Measurements from ENCODE around the gene UNC93B1. TPM values are rescaled to one million over a fixed set of nuclear protein-coding genes. Genes with fewer than 3 reads are reported as not detected.

UNC93B1 gene
- polyA plus RNA-seq, 1 donor (not counting 4 experiments of a cell fraction or from before 2014, with no cell fraction given), result 15.4 TPM

DNA sequence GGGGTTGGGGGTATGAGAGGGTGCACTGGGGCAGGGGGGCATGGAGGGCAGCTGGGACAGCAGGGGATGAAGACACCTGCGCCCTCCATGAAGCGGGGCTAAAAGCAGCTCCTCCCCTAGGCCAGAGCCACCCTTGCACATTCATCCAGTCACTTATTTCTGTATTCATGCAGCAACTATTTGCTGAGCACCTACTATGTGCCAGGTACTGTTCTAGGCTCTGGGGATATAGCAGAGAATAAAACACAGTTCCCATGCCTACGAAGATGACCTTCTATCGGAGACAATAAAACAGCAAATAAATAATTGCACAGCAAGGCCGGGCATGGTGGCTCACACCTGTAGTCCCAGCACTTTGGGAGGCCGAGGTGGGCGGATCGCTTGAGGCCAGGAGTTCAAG is 11.6 kb upstream of the UNC93B1 start:
- TF ChIP-seq EZH2 (IDR thresholded peaks at IDR 0.05; ENCODE audit: low read length), result no peak
- TF ChIP-seq, protein P1, sequence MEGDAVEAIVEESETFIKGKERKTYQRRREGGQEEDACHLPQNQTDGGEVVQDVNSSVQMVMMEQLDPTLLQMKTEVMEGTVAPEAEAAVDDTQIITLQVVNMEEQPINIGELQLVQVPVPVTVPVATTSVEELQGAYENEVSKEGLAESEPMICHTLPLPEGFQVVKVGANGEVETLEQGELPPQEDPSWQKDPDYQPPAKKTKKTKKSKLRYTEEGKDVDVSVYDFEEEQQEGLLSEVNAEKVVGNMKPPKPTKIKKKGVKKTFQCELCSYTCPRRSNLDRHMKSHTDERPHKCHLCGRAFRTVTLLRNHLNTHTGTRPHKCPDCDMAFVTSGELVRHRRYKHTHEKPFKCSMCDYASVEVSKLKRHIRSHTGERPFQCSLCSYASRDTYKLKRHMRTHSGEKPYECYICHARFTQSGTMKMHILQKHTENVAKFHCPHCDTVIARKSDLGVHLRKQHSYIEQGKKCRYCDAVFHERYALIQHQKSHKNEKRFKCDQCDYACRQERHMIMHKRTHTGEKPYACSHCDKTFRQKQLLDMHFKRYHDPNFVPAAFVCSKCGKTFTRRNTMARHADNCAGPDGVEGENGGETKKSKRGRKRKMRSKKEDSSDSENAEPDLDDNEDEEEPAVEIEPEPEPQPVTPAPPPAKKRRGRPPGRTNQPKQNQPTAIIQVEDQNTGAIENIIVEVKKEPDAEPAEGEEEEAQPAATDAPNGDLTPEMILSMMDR (optimal IDR thresholded peaks at IDR 0.05 in 1 of 3, IDR thresholded peaks at IDR 0.05 in 1 of 3, conservative IDR thresholded peaks at IDR 0.05 in 1 of 3; ENCODE audit: extremely low read depth in 1 of 3, insufficient read depth in 2 of 3, low read length in 3 of 3), result no peak
- H3K9ac ChIP-seq (ENCODE audit: control insufficient read depth, extremely low read depth, insufficient read depth, low read length), result no peak overlapping the region
- H3K27ac ChIP-seq (ENCODE audit: control insufficient read depth, insufficient read depth, low read length), result no peak overlapping the region
- no peaks in the 10 kb centered on the region for H4K20me1 ChIP-seq (ENCODE audit: control insufficient read depth, extremely low read depth, insufficient read depth, low read length)
- peaks cover 29% of the 10 kb centered on the region for H3K4me1 ChIP-seq (ENCODE audit: control insufficient read depth, extremely low read depth, insufficient read depth, low read length)
- no peak overlapping the region for H2AFZ ChIP-seq (ENCODE audit: control insufficient read depth, low read length)
- FAIRE-seq, result no peak
- no peaks in the 10 kb centered on the region for H3K27me3 ChIP-seq (ENCODE audit: control insufficient read depth, extremely low read depth, insufficient read depth, low read length)
- H3K4me3 ChIP-seq (ENCODE audit: control insufficient read depth in 2 of 3, extremely low read depth in 1 of 3, insufficient read depth in 2 of 3, low read depth in 1 of 3, low read length in 3 of 3), result no peak overlapping the region
- no peak for DNase-seq (ENCODE audit: low read depth, low spot score)
- H3K79me2 ChIP-seq (ENCODE audit: control insufficient read depth, insufficient read depth, low read length), result no peaks in the 10 kb centered on the region
- no peak overlapping the region for H3K4me2 ChIP-seq (ENCODE audit: control insufficient read depth, extremely low read depth, insufficient read depth, low read depth, low read length)
- no peaks in the 10 kb centered on the region for H3K36me3 ChIP-seq (ENCODE audit: control insufficient read depth in 2 of 2, extremely low read depth in 1 of 2, insufficient read depth in 2 of 2, low read length in 2 of 2)
- H3K9me3 ChIP-seq (ENCODE audit: control insufficient read depth, low read depth, low read length), result no peaks in the 10 kb centered on the region
- dilution Hi-C loops (cut with MboI; ENCODE audit: extremely low pct_ligation_motif_present, low sequenced_read_pairs), result no loop called here
- H3K9me1 ChIP-seq (ENCODE audit: control insufficient read depth, extremely low read depth, insufficient read depth, low read length), result no peaks in the 10 kb centered on the region

DNA sequence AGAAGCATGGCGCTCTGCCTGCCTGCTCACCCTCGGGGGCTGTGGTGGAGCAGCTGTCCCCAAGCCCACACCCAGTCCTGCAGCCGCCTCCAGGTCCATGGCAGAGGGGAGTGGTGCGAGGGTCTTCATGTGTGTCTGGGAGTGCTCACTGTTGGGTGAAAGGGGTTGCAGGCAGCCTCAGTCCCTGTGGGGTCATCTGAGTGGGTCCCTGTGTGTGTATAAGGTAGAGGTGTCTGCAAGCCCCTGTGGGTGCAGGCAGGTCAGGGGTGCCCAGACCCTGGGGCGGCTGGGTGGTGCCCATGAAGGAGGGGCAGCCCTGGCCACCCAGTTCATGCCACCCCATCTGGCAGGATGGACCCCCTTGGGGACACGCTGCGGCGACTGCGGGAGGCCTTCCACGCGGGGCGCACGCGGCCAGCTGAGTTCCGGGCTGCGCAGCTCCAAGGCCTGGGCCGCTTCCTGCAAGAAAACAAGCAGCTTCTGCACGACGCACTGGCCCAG is 11.1 kb upstream of the UNC93B1 start:
- Histone ChIP-seq H3K4me3 (ENCODE audit: control insufficient read depth in 2 of 3, extremely low read depth in 1 of 3, insufficient read depth in 2 of 3, low read depth in 1 of 3, low read length in 3 of 3) (no peak overlapping the region), H3K27ac (ENCODE audit: control insufficient read depth, insufficient read depth, low read length) (peak overlapping the region; percentile 53), H3K79me2 (ENCODE audit: control insufficient read depth, insufficient read depth, low read length) (no peaks in the 10 kb centered on the region), H3K4me1 (ENCODE audit: control insufficient read depth, extremely low read depth, insufficient read depth, low read length) (peaks cover 32% of the 10 kb centered on the region), H3K36me3 (ENCODE audit: control insufficient read depth in 2 of 2, extremely low read depth in 1 of 2, insufficient read depth in 2 of 2, low read length in 2 of 2) (no peaks in the 10 kb centered on the region), H3K9ac (ENCODE audit: control insufficient read depth, extremely low read depth, insufficient read depth, low read length) (peak overlapping the region; percentile 60), H3K9me1 (ENCODE audit: control insufficient read depth, extremely low read depth, insufficient read depth, low read length) (no peaks in the 10 kb centered on the region), H3K9me3 (ENCODE audit: control insufficient read depth, low read depth, low read length) (no peaks in the 10 kb centered on the region), H4K20me1 (ENCODE audit: control insufficient read depth, extremely low read depth, insufficient read depth, low read length) (no peaks in the 10 kb centered on the region), H2AFZ (ENCODE audit: control insufficient read depth, low read length) (peak overlapping the region; percentile 80), H3K4me2 (ENCODE audit: control insufficient read depth, extremely low read depth, insufficient read depth, low read depth, low read length) (peak overlapping the region; percentile 35), H3K27me3 (ENCODE audit: control insufficient read depth, extremely low read depth, insufficient read depth, low read length) (no peaks in the 10 kb centered on the region)
- dilution Hi-C loops (cut with MboI; ENCODE audit: extremely low pct_ligation_motif_present, low sequenced_read_pairs), result no loop called here
- TF ChIP-seq EZH2 (IDR thresholded peaks at IDR 0.05; ENCODE audit: low read length), result no peak
- TF ChIP-seq, protein P1 (optimal IDR thresholded peaks at IDR 0.05 in 1 of 3, IDR thresholded peaks at IDR 0.05 in 1 of 3, conservative IDR thresholded peaks at IDR 0.05 in 1 of 3; ENCODE audit: extremely low read depth in 1 of 3, insufficient read depth in 2 of 3, low read length in 3 of 3), result no peak
- DNase-seq (ENCODE audit: low read depth, low spot score), result no peak
- no peak for FAIRE-seq

Data from keratinocyte (primary cell).